HG03432 (cell line): ENCODE measurements around the gene CYB5A.

Experiments used
- ATAC-seq: cut with Tn5 transposase; IDR thresholded peaks from one replicate; pipeline ENCODE4 v1.9.1; 2021; ENCODE audit warnings: mild to moderate bottlenecking, moderate library complexity; ENCODE audit not compliant: unreplicated experiment

Gene CYB5A

DNA sequence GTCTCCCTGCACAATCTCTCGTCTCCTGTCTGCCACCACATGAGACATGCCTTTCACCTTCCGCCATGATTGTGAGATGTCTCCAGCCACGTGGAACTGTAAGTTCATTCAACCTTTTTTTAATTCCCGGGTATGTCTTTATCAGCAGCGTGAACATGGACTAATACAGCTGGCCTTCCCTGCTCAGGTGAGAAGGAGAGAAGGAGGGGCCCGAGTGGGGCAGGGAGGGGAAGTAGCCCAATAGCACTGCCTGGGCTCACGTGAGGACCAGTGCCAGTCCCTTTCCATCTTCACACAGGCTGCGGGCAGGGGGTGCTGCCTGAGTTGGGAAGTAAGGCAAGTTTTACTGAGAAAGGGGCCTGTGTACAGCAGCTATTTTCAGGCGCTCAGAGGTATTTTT is 70.7 kb downstream of the CYB5A start:
- no peak for ATAC-seq

- no peak for ATAC-seq
These were observed 72.7 kb downstream of the CYB5A start for GRCh38 chr18:74219056-74219455.

- ATAC-seq, result no peak
These were observed 74.2 kb downstream of the CYB5A start for GRCh38 chr18:74217476-74218143.

- no peak for ATAC-seq
These were observed 75.1 kb downstream of the CYB5A start for GRCh38 chr18:74216661-74217110.

DNA sequence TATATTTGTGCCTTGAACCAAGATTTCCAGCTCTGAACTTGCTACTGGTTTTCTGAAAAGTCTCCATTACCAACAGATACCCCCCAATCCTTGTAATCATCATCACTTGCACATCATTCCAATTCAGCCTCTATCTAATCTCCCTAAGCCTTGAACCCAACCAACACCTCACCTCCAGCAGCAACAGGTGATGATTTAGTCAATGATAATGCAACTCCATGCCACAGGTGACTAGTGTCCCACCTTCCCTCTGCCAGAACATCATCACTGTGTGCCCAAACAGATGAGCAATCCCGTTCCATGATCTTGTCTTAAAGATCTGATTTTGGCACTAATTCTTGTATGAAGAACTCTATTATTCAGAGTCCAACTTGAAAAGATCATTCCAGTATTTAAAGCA is 75.9 kb downstream of the CYB5A start:
- ATAC-seq, result no peak

DNA sequence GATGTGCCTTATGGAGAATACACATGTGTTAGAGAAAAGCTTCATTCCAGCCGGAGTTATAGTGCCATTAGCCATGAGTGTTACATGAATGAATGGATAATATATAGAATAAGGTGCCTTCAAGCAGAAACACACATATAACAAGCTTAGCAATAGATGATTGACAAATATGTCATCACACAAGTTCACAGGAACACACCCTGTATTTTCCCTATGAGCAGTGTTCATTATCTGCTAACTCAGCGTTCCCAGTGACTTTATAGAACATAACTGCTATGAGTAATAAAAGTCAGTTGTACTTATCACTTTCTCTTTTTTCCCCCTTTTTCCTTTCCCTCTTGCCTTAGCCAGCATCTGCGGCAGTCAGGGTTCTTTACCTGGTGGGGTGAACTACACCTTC is 78.3 kb downstream of the CYB5A start:
- no peak for ATAC-seq

DNA sequence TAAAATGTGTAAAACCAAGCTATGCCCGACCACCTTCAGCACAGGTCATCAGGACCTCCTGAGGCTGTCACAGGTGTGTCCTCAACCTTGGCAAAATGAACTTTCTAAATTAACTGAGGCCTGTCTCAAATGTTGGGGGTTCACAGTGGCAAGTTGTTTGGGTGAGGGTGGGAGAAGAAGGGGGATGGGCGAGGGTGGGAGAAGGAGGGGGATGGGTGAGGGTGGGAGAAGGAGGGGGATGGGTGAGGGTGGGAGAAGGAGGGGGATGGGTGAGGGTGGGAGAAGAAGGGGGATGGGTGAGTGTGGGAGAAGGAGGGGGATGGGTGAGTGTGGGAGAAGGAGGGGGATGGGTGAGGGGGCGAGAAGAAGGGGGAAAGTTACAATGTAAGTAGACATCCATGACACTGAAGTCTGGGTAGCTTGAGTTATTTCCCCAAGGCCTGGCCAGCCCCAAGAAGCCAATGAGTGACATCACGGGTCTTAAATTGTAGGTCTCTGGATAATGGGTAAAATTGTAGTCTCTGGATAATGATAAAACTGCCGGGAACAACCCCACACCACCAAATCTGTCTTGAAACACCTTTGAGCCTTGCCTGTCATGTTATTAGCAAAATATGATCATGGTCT is 87.1 kb downstream of the CYB5A start:
- ATAC-seq, result no peak

DNA sequence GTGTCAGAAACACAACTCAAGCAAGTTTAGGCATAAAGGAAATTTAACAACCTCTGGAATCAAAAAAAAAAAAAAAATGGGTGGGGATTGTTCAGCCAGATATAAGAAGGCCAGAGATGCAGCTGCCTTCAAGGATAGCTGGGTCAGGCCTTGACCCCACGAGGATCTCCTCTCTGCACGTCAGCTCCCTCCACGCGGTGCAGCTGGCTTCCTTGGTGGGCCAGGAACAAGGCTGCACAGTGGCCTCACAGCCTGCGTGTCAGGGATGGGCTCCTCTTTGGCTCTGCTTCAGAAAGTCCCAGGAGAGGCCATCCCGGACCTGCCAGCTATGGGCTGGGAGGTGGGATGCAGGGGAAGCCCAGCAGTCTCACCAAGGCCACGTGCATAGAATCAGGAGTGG is 88.0 kb downstream of the CYB5A start:
- ATAC-seq, result no peak
